ENCODE measurements around the gene TNPO3.

The TNPO3 gene

DNA sequence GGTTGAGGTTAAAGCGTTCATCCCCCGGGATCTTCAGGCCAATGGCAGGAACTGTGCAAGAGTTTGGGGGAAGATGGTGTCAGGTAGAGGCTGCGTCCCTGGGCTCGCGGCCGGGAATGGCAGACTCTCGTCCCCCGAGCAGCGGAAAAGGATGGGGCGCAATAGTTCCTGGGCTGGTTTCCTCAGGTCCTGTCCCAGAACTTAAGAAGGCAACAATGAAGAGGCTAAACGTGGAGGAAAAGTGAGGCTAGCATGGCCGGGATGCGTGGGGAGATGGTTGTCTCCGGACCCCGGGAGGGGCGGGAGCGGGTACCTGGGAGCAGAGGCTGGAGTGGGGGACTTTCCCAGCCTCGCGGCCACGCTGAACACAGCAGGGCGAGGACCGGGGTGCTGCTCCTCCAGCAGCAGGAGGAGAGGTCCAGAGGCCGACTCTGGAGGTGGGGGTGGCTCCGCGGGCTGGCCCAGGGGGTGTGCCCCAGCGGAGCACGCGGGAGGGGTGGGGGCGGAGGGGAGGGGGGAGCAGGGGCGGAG, 116.3 kb downstream of the TNPO3 start:
- no peak for DNase-seq (ENCODE audit: low spot score)

DNA sequence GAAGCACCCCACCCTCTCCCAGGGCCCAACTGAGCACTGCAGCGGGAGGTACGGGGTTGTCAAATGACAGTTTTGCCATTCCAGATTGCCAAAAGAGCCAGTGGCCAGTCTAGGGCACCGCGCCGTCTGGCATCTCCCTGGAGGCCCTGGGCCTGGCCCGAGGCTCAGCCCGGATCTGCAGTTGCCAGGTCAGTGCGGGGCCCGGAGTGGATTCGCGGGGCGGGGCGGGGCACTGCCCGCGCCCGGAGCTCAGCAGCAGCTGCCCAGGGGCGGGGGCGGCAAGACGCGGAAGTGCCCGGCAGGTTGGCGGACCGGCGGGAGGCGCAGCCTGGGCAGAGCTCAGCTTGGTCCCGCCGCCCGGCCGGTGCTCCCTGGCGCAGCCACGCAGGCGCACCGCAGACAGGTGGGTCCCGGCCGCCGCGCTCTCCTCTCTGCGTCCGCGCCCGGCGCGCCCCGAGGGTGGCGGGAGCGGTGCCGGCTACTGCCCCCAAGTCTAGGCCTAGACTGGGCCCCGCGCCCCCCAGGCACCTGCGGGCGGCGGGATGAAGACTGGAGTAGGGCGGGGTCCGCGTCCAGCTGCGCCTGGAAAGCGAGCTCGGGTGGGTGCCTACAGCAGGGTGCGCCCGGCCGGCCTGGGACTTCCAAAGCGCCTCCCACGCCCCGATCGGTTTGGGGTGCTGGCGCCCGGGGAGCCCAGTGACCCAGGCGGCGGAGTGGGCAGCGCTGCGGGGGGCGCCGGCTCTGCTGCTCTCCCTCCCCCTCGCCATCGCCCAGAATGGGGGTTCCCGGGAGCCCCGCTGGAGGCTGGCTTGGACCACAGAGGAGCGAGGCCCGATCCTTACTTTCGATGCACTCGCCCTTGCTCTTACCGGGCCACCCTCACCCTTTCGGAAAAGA, 117.0 kb downstream of the TNPO3 start, which contains the start of gene IRF5:
Gene IRF5, plus strand, starts transcription at position 281 of the 897 bp plus-strand sequence. CDS start 4,155 bp downstream, outside the sequence.
- DNase-seq (ENCODE audit: low spot score) = no peak

DNA sequence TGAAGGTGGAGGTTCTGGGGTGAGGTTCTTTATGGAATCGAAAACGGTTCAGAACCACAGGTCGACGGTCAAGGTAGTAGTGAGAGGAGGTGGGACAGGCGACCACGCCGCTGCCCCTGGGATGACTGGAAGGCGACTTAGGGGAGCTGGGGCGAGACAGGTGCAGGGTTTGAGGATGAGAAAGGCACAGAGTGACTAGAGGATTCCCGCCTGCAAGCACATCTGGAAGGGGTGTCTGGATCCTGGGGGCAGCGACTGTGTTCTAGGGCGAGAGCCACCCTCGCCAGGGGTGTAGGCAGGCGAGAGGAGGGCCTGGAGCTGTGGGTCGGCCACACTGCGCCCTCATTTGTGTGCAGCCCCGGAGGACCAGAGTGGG, 117.7 kb downstream of the TNPO3 start:
- DNase-seq (ENCODE audit: low spot score) = no peak

DNA sequence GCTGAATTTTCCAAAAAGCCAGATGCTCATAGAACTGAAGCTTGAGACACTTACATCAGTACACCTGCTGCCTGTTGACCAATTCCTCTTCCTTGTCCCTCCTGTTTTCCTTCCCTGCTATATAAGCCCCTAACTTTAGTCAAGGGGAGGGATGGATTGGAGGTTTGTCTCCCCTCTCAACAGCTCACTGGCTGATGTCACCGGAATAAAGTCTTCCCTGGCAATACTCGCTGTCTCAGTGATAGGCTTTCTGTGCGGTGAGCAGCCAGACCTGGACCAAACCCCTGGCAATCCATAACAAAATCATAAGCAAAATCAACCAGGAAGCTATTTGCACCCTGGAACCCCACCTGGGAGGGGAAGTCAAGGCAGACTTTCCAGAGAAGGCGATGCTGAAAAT, 118.1 kb downstream of the TNPO3 start:
- DNase-seq (ENCODE audit: low spot score) = no peak

DNA sequence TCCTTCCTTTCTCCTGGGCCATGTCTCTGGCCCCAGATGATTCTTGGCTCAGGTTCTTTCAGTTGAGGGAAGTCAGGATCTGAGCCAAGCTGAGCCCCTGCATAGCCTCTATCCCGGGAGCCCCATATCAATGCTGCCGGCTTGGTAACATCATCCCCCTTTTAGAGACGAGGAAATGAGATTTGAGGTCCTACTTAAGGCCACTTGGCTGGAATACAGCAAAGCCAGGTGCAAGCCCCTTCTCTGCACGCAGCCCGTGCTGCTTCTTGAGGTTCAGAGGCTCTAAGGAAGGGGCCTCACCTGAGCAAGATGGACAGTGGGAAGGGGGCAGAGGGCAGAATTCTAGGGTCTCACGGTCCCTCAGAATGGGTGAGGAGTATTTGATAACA, 119.6 kb downstream of the TNPO3 start:
- DNase-seq (ENCODE audit: low spot score) = no peak

DNA sequence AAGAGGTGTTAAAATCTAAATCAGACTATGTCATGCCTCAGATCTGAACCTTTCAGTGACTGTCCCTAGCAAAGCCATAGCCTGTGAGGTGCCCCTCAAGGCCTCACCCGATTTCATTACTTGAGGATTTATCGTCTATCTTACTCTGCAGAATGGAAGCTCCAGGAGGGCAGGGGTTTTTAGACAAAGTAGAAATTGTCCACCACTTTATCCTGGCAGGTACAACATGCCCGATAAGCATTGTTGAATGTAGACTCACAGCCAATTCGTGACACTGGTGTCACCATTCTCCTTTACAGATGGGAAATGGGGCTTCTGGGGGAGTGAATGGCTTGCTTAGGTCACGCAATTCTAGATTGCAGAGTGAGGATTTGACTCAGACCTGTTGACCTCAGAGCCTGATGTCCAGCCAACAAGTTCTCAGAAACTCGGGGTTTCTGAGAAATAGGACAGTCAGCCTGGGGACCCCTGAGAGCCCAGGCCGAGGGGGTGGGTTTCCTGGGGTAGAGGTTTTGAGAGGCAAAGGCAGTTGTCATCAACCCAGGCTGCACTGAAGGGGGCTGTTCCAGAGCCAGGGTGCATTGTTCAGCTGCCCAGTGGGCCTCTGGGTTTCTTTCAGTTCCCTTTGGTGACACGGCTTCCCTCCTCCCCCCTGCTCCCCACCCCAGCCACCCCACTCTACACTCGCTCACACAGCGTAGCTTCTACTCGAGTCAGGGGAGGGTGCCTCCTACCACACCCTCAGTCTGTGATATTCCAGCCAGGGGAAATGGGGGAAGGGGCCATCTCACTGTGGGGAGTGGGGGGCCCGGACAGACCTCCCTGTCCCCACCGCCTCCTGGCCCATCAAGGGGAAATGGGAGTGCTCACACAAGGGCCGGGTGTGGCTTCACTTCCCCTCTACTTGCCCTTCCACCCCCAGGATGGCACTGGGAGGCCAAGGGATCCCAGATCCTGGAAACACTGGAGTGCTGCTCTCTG, 120.3 kb downstream of the TNPO3 start:
- DNase-seq (ENCODE audit: low spot score) = no peak

DNA sequence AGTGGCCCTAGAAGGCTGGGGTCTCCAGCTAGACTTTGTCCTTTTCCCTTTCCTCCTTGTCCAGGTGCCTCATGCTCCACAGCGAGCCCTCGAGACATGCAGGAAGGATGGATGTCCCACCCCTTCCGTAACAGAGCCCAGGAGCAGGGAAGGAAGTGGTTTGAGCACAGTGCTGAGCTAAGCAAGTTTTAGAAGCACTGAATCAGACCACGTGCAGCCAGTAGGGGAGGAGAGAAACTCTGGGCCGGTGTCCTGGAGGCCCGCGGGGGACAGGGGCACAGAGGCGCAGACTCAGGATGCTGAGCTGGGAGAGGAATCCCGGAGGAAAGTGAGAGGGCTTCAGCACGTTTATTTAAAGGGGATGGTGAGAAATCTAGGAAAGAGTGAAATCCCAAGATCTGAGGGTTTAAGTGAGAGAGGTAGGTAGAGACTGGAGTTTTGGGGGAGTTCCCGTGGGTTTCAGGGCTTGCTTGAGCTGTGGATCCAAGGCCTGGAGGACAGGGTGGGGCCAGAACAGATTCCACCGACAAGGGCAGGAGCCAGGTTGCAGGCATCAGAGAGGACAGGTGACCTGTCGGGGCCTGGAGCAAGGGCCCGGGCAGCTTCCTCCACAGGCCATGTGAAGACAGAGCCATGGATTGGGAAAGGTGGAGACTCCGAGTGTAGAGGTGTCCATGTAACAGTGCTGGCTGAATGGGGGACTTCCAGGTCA, 121.6 kb downstream of the TNPO3 start:
- no peak for DNase-seq (ENCODE audit: low spot score)

DNA sequence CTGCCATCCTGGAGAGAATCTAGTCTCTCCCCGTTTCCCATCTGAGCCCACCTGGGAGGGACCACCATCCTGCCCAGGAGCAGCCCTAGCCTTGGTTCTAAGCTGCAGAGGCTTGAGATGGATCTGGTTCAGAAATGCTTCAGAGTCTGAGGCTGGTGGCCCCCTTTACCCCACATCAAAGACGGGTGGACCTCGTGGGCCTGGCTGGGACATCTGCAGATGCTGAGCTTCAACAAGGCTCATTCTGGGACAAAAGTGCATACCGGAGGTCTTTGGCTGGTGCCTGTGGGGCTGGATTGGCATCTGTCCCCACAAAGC, 122.1 kb downstream of the TNPO3 start:
- DNase-seq (ENCODE audit: low spot score) = no peak

DNA sequence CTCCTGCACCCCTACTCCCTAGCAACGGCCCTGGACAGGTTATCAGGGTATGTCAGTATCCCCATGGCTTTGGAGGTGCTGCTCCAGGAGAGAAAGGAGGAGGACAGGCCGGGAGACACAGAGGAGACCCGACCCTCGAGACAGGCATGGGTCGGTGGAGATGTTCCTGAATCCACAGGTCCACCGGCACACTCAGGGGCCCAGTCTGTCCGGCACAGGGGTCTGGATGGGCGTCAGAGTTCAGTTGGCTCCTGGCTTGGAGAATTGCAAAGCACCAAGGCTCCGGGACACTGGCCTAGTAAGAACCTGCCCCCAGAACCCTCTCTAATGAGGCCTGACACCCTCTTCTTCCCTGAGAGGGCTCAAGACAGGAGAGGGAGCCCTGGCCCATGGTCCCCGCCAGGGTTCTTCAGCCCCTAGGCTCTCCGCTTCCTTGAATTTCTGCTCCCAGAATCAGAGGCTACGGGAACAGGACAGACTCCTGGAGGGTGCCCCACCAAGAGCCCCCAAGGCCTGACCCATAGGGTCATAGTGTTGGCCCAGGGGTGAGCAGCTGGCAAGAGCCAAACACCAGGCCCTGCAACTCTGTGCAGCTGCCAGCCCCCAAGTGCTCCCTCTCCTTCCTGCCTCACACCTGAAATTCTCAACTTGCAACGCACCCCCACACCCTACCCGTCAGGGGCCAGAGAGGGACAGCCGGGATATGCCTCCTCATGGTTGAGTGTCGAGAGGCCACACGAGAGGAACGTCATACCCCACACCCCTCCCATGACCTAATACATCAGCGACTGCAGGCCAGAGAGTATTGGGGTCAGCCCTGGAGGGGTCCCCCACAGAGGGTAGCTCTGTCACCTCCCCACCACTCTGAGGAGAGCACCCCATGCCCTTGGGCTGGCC, 122.7 kb downstream of the TNPO3 start:
- no peak for DNase-seq (ENCODE audit: low spot score)

DNA sequence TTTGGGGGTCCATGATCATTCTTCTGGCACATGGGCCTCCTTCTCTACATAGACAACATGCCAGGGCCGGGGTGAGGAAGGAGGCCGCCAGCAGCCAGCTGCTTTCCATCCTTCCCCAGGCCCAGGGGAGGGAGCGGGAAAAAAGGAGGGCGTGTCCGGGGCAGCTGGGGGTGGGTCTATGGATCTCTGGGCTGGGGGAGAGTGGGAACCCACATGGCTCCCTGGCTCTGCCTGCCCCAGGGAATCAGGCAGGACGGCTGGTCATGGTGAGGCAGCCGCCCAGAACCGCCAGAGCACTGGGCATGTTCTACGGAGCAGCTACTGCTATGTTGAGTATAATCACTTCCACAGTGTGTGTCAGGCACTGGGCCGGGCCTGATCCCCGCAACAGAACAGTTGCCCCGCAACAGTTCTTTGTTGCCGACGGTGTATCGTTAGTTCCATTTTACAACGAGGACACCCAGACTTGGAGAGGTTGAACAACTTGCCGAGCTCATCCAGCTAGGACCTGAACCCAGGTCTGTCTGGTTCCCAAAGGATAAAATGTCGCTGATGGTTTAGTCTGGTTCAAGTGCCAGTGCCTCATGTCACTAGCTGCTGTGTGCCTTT, 123.6 kb downstream of the TNPO3 start:
- no peak for DNase-seq (ENCODE audit: low spot score)

DNA sequence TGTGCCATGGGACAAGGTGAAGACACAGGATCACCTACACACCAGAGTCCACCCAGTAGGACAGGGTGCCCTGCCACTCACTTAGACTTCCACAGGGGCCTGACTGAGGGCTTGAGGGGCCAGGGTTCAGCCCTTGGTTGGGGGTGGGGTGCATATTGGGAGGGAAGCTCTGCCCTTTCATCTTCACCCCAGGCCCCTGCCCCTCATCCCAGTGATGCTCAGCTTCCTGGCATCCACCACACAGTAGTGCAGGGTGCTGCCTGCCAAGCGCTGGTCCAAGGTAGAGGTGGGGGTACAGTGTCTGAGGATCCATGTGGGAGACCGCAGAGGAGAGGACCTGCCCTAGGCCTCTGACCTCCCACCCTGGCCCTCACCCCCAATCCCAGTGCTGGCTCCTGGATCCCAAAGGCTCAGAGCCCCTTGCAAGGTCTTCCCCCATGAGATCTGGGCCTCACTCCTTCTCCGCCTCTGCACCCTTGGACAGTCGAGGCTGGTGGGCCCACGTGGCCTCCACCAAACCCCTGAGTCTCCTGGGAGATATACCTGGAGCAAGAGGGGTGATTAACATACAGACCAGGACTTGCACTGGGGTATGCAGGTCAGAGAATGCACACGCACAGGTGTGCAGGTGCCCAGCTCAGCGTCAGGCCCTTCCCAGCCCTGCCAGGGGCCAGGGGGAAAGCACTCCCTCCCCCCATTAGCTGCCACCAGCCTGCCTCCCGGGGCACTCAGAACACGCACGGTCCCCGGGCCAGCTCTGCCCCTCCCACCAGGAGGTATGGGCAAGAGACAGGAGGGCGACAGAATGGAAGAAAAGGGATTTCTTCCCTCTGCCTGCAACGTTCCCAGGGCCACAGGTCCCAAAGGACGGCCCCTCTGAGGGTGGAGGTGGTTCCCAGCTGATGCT, 125.8 kb downstream of the TNPO3 start:
- DNase-seq (ENCODE audit: low spot score) = no peak

DNA sequence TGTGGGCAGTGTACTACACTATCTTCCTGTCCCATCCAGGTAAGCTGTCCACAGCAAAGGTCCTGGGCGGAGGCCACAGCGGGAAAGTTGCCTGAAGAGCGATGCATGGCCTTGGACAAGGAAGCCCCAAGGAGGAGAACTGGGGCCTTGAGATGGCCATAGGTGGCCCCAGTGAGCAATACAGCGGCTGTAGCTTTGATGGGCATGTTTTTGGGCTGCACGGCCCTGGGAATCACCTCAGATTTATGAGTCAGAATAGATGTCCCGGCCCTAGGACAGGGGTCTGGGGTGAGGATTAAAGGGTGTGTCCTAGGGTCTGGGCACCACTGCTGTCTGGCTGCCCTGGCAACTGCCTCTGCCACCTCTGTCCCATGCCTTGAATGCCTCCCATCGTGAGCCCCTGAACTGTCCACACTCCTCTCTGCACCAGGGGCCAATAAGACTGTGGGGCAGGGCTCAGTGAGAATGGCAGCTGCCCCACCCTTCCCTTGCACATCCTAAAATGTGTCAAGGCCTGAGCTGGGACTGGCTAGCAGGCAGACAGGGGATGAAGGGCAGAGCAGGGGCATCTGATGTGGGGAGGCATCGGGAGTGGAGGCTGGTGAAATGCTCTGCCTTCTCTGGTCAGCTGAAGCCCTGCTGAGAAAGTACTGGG, 126.6 kb downstream of the TNPO3 start:
- no peak for DNase-seq (ENCODE audit: low spot score)

DNA sequence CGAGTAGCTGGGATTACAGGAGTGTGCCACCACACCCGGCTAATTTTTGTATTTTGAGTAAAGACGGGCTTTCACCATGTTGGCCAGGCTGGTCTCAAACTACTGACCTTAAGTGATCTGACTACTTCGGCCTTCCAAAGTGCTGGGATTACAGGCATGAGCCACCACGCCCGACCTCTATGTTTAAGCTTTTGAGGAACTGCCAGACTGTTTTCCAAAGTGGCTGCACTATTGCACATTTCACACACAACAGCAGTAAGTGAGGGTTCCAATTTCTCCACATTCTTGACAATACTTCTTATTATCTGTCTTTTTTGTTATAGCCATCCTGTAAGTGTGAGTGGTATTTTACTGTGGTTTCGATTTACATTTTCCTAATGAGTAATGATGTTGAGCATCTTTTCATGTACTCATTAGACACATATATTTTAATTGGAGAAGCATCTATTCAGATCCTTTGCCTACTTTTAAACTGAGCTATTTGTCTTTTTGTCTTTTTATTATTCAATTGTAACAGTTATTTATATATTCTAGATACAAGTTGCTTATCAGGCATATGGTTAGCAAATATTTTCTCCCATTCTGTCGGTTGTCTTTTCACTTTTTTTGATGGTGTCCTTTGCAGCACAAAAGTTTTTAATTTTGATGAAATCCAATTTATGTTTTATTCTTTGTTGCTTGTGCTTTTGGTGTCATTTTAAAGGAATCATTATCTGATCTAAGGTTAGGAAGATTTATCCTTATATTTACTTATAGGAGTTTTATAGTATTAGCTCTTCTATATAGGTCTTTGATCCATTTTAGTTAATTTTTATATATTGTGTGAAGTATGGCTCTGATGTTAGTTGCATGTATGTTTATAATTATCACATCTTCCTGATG, 130.0 kb downstream of the TNPO3 start:
- DNase-seq (ENCODE audit: low spot score) = no peak

DNA sequence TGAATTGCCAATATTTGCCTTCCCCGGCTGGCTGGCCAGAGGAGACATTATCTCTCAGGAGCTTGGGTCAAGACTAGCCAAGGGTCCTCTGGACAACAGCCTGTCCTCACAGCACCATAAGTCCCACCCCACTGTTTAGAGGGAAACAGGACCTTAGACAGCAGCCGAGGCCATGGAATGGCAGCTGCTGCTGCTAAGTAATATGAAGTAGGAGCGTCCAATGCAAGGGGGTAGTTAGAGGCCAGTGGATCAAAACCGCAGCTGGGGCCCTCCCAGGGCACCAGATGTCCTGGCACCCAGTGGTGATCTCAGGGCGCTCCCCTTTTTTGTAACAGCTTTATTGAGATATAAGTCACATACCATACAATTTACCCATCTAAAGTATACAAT, 131.5 kb downstream of the TNPO3 start:
- no peak for DNase-seq (ENCODE audit: low spot score)

DNA sequence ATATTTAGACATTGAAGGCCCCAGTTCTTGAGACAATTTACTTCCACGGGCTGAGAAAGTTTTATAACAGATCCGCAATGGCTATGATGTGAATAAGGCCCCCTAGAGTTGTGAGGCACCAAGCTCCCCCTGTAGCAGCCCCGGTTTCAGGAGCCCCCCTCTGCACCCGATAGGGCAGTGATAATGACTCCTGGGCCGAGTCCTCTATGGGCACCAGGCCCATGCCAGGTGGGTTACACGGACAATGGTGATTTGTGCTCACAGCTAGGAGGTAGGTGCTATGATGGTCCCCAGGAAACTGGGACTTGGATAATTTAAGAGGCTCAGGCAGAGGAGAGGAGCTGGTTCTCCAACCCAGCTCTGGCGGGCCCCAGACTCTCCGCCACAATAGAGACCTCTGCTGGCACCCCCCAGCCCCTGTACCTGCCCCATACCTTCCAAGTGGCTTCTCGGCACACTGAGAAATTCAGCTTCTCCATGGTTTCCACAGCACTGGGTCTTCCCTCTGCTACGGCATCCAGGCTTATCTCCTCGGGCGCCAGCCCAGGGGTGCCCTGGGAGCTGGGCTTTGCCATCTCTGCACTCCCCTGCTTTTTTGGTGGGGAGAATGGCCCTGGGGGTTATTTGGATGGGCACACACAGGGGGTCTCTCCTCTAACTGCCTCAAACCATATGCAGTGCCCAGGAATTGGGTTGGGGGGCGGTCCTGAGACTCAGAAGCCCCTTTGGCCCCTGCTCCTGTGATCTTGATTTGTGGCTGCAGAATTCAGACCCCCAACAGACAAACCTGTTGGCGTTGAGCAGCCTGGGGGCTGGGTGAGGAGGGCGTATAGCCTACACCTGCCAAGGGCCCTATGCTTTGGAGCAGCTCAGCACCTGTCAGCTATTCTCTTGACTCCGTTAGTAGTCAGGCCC, 132.2 kb downstream of the TNPO3 start:
- DNase-seq (ENCODE audit: low spot score) = no peak

DNA sequence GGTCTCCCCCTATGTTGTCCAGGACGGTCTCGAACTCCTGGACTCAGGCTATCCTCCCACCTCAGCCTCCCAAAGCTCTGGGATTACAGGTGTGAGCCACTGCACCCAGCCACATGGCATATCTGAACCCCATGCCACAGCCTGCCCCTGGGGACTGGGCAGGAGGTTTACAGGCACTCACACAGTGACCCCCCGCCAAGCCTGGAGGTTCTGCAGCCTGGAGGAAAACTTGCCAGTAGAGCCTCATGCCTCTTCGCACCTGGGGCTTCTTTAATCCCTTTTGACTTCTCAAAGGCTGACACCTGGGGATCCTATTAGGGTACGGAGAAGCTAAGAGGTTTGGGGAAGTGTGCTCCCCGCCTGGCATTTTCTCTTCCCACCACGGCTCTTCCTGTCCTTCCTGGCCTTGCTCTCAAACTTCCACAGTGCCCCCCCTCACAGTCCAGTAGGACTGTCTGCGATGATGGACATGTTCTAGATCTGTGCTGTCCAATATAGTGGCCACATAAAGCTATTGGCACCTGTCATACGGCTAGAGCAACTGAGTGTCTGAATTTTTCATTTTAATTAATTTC, 133.0 kb downstream of the TNPO3 start:
- no peak for DNase-seq (ENCODE audit: low spot score)

All from AG08396 (cell line).